ES-I3 (cell line): ENCODE data around the gene DYNLT4.

Experiments
- H3K36me3 ChIP-seq: 2 replicates; pipeline ENCODE4 v1.6.1; 2013; ENCODE audit warnings: mild to moderate bottlenecking, low read length, control low read depth, moderate library complexity; ENCODE audit not compliant: insufficient read depth
- H3K4me1 ChIP-seq: 2 replicates; pipeline ENCODE4 v1.6.1; 2013; ENCODE audit warnings: mild to moderate bottlenecking, control low read depth, low read length; ENCODE audit not compliant: insufficient read depth
- H3K9ac ChIP-seq: 2 replicates; pipeline ENCODE4 v1.6.1; 2013; ENCODE audit warnings: low read depth, mild to moderate bottlenecking, low read length, moderate library complexity
- H3K9me3 ChIP-seq: 2 replicates; pipeline ENCODE4 v1.6.1; 2013; ENCODE audit warnings: mild to moderate bottlenecking, low read length, moderate library complexity; ENCODE audit not compliant: control insufficient read depth, insufficient read depth

Gene DYNLT4

DNA sequence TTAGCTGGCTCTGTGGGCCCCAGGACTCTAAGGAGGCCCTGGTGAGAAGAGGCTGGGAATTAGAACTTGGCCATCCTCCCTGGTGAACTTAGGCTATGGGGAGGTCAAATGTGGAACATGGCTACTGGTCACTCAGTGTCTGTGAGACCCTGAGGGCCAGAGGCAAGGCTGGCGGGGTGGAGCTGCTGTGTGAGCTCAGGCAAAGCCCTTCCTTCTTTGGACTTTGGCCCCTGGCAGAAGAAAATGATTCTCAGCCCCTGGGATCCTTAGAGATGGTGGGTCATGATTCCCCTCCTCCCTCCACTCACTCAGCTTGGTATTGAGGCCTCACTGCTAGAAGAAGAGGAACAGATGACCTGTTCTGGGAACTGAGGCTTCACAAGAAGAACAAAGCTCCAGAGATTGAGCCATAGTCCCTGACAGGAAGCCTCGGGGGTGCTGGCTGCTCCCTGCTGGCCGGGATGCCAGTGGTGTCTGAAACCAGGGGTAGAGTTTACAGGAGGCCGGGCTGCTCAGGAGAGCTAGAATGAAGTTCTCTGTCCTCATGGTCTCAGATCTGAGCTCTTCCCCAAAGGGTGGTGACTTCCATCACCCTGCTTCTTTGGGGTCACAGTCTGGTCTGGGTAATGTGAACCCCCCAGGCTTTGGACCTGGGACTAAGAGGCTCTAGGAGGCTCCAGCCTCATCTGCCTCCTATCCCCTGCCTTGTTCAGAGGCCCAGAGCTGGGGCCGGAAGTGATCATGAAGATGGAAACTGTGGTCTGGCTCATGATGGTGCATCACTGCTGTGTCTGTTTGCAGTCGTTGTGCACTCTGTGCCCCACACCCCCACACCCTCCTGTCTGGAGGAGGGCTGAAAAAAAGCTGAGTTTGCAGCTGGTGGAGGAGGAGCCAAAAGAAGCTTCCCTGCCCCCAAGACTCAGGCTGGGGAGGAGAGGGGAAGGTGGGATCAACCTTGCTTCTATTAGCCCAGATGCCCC lies 2.1 kb upstream of the DYNLT4 start:
- no peaks in the 10 kb centered on the region for H3K9me3 ChIP-seq
- peaks cover 9% of the 10 kb centered on the region; the same call in 1 of the 2 replicates for H3K36me3 ChIP-seq
- peak overlapping the region; percentile 39 for H3K9ac ChIP-seq
- H3K4me1 ChIP-seq: peaks cover 44% of the 10 kb centered on the region

DNA sequence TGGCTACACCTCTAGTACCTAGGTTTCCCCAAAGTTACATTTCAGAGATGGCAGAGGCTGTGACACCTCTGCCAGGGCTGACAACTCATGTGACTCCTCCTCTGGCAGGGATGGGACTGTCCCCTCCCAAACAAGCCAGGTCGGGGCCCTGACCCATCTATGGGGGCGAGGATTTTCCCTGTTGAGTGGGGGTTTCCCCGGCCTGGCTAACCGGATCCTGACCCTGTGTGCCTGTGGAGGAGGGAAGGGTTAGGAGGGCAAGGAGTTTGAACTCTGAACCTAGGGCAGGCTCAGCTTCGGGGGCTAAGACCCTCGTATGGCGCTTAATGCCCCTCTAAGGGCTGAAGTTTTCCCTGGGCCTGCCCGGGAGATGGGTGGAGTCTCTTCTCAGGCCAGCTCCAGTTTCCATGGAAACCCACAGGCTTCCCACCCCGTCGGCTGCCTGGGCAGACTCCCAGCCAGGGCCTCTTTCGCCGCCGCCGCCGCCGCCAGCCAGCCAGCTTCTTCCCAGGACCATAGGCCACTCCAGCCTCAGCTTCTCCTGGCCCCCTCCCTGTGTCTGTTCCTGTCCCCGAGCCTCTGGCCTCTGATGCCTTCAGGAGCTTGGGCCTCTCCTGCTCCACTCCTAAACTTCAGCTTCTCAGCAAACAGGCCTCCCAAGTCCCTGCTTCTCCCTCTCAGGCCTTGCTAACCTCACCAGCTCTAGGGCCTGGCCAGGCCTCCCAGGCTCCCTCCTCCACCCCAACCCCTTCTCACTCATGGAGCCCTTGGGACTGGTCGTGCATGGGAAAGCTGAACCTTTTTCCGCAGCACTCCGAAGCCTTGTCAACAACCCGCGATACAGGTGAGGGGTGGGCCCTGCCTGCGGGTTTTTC lies 1.1 kb upstream of the DYNLT4 start, which contains the start of gene BTBD19:
BTBD19 (plus strand) TSS at position 461 of the 875 bp plus-strand sequence; CDS start at position 759, 298 bp downstream.
- Histone ChIP-seq H3K36me3 (peaks cover 19% of the 10 kb centered on the region), H3K4me1 (peaks cover 44% of the 10 kb centered on the region), H3K9ac (peak within 1 kb of the TSS; percentile 39), H3K9me3 (no peaks in the 10 kb centered on the region)

DNA sequence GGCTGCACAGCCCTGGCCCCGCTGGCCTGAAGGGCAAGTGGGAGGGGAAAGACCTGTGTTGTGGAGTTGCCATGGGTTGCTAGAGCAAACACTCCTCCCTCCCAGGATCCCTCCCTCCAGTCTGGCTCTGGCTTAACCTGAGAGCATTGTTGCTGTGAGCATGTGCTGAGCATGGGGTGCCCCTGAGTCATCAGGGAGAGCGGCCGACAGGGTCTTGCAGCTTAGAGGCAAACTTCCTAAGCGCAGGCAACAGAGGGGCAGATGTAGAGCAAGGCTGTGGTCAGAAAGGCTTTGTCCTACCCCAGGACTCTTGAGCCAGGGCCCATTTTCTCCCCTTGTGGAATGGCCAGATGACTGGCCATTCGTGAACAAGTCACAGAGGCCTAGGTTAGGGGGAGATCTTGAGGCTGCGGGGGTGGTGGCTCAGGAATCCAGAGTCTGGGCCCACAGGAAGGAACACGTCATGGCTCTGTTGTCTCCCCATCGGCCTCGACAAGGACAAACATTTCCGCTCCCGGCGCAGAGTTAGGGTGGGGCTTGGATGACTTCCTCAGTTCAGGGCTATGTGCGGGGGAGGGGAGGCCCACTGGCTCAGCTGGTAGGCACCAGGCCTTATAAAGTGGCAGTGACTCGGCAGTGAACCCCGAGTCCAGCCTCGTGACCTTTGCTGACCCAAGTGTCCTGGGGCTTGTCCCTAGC lies 362 bp upstream of the DYNLT4 start:
- peaks cover 44% of the 10 kb centered on the region for H3K4me1 ChIP-seq
- H3K9ac ChIP-seq: peak overlapping the region; percentile 39
- H3K9me3 ChIP-seq: no peaks in the 10 kb centered on the region
- peaks cover 19% of the 10 kb centered on the region for H3K36me3 ChIP-seq

DNA sequence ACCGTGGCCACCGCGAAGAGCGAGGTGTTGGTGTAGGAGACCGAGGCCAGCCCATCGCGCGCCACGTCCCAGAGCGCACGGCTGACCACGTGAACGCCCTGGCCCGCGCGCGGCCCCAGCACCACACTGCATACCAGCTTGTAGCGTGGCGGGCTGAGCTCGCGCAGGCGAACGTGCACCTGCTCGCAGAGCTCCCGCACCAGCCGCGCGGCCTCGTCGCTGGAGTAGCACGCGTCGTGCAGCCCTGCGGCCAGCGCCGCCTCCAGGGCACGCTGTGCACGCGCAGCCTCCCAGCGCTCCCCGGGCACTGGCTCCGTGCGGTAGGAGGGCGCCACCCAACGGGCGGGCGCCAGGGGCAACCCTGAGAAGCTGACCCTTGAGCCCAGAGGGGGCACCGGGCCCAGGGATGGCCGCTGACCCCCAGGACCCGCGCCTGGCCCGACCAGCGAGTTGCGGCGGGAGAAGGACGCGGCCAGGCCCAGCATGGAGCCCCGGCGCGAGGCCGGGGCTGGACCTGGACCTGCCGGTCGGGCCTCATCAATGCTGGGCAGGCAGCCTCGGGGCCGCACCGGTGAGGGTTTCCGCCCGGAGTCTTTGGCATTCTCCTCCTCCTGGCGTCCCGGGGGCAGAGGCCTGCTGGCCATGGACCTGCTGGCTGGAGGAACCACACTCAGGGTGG lies 987 bp downstream of the DYNLT4 start:
- Histone ChIP-seq H3K9me3 (no peaks in the 10 kb centered on the region), H3K4me1 (peaks cover 41% of the 10 kb centered on the region), H3K36me3 (peaks cover 19% of the 10 kb centered on the region), H3K9ac (peak overlapping the region; percentile 23; the same call in 1 of the 2 replicates)

DNA sequence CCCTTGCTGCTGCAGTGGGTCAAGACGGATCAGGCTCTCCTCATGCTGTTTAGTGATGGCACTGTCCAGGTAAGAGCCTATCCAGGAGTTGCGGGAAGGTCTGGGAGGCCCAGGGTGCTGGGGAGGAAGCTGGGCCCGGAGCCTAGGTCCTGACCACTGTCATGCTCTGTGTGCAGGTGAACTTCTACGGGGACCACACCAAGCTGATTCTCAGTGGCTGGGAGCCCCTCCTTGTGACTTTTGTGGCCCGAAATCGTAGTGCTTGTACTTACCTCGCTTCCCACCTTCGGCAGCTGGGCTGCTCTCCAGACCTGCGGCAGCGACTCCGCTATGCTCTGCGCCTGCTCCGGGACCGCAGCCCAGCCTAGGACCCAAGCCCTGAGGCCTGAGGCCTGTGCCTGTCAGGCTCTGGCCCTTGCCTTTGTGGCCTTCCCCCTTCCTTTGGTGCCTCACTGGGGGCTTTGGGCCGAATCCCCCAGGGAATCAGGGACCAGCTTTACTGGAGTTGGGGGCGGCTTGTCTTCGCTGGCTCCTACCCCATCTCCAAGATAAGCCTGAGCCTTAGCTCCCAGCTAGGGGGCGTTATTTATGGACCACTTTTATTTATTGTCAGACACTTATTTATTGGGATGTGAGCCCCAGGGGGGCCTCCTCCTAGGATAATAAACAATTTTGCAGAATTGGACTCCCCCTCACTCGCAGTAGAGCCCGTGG lies 1.7 kb downstream of the DYNLT4 start:
- Histone ChIP-seq H3K9ac (no peak overlapping the region), H3K36me3 (peaks cover 19% of the 10 kb centered on the region), H3K4me1 (peaks cover 40% of the 10 kb centered on the region), H3K9me3 (no peaks in the 10 kb centered on the region)

DNA sequence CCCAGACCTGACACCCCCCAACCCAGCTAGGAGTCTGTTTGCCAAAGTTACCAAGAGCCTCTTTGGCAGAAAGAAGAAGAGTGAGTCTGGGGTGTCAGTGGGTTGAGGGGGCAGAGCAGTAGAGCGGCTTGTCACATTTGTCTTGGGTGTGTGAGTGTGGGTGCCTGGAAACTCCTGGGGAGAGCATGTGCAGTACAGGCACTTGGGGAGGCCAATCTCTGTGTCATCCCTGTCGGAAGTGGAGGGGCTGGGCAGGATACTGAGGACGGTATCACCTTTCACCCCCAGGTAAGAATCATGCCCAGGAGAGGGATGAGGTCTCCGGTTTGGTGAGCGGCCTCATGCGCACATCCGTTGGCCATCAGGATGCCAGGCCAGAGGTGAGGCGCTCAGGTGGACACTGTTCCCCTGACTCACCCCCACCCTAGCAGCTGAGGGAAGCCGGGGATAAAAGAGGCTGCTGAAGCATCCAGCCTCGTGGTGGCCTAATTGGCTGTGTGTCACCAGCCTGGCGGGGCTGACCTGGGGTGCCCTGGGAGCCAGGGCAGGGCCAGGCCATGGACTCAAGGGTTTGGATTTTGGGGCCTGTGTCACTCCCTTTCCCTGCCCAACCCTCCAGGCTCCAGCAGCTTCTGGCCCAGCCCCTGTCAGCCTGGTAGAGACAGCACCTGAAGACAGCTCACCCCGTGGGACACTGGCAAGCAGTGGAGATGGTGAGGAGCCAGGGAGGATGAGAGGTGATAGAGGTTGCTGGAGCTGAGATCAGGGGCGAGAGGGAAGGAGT lies 3.6 kb downstream of the DYNLT4 start:
- H3K4me1 ChIP-seq: peaks cover 31% of the 10 kb centered on the region
- H3K9me3 ChIP-seq: no peaks in the 10 kb centered on the region
- no peak overlapping the region for H3K9ac ChIP-seq
- peaks cover 19% of the 10 kb centered on the region for H3K36me3 ChIP-seq

DNA sequence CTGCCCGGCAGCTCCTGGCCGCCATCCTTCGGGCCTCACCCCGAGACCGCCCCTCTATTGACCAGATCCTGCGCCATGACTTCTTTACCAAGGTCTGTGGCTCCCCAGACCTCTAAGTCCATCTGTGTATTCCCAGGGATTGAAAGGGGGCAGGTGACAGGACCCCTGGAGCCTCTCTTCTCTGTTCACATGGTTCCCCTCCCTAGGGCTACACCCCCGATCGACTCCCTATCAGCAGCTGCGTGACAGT lies 4.2 kb downstream of the DYNLT4 start:
- Histone ChIP-seq H3K36me3 (peaks cover 19% of the 10 kb centered on the region), H3K9me3 (no peaks in the 10 kb centered on the region), H3K4me1 (peaks cover 28% of the 10 kb centered on the region), H3K9ac (no peak overlapping the region)

DNA sequence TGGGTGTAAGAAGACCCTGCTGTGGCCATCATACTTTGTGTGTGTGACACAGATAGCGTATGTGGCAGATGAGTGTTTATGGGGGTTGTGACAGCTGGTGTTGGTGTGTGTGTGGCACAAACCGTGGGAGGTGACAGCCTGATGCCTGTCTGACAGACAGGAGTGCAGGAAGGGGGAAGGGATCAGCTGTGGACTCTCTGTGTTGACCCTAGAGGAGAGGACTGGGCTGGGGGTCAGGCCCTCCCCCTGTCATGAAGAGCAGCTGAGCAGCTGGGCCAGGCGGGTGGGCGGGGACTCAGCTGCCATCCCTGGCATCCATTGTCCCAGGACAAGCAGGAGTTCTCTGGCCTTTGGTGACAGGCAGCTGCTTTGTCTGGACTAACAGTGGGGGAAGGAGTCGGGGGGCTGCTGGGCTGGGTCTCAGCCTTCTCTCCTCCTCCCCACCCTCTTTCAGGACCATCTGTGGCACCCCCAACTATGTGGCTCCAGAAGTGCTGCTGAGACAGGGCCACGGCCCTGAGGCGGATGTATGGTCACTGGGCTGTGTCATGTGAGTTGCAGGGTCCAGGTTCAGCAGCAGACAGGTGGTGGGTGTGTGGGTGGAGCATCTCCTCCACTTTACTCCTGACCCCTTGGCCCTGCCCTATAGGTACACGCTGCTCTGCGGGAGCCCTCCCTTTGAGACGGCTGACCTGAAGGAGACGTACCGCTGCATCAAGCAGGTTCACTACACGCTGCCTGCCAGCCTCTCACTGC lies 4.7 kb downstream of the DYNLT4 start:
- H3K36me3 ChIP-seq: peaks cover 19% of the 10 kb centered on the region
- H3K4me1 ChIP-seq: peaks cover 24% of the 10 kb centered on the region
- H3K9me3 ChIP-seq: no peaks in the 10 kb centered on the region
- H3K9ac ChIP-seq: peak overlapping the region; percentile 45; the same call in 1 of the 2 replicates

DNA sequence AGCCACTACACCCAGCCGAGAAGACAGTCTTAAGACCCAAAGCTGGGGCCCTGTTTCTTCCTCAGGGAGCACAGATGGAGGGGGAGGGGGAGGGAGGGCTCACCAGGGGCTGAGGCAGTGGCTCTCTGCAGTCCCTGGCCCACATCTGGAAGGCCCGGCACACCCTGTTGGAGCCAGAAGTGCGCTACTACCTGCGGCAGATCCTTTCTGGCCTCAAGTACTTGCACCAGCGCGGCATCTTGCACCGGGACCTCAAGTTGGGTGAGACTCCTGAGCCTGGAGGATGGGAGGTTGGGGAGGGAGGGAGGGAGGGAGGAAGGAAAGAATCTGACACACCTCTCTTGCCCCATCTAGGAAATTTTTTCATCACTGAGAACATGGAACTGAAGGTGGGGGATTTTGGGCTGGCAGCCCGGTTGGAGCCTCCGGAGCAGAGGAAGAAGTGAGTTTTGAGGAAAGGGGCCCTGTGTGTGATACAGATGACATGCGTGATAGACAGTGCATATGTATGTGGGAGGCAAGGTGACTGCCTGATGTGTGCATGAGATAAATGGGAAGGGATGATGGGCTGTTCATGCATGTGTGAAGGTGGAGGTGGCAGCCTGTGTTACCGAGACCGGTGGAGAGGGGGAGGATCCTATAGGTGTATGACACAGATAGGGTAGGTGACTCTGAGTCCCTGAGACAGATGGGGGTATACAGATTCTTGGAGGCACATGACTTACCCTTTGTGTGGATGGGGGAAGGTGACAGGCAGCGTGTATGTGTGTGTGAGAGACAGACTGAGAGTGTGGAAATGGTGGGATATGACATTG lies 5.5 kb downstream of the DYNLT4 start:
- H3K9me3 ChIP-seq: no peaks in the 10 kb centered on the region
- peaks cover 16% of the 10 kb centered on the region for H3K36me3 ChIP-seq
- H3K4me1 ChIP-seq: peaks cover 16% of the 10 kb centered on the region
- H3K9ac ChIP-seq: peak overlapping the region; percentile 45; the same call in 1 of the 2 replicates

DNA sequence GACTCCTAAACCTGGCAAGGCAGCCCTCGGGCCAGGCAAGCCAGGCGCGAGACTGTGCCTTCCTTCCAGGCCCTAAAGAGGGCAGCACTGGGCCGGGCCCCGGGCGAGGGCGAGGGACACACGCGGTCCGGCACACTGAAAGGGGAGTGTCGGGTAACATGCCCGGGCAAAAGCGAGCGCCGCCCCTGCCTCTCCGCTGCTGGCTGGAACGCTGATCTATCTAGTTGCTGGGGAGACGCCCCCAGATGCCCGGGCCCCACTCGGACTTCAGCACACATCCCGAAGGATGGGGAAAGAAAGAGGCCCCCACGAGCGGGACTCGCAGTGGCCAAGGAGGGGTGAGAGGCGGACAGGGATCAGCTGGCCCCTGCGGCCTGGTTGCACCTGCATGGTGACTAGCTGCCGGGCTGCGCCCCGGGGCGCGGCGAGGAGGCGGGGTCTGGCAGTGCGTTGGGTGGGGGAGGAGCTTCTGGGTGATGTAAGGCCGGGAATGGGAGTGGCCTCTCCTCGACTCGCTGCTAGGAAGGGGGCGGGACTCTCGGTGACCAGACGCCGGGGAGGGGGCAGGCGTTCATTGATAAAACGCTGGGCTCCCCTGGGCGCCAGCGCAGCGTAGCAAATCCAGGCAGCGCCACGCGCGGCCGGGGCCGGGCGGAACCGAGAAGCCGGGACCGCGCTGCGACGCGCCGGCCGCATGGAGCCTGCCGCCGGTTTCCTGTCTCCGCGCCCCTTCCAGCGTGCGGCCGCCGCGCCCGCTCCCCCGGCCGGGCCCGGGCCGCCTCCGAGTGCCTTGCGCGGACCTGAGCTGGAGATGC lies 7.2 kb downstream of the DYNLT4 start, which contains the start of gene PLK3:
PLK3 (plus strand) TSS at position 608 of the 815 bp plus-strand sequence; CDS start at position 695, 87 bp downstream.
- Histone ChIP-seq H3K4me1 (peaks cover 12% of the 10 kb centered on the region; the same call in 1 of the 2 replicates), H3K9me3 (no peaks in the 10 kb centered on the region), H3K9ac (peak within 1 kb of the TSS; percentile 68), H3K36me3 (peaks cover 13% of the 10 kb centered on the region)
